WTC11 (cell line): Measurements from ENCODE around the gene CNTN3. TPM values are rescaled to one million over a fixed set of nuclear protein-coding genes. Genes with fewer than 3 reads are reported as not detected.
A peak's percentile ranks its signal among the peaks of the same experiment; 100 is the strongest.

ENCODE experiments used
- ATAC-seq: fragments of 200-7000 bp; cut with Tn5 transposase; 2 replicates; pipeline ENCODE4 v1.10.0; 2021; ENCODE audit warnings: mild to moderate bottlenecking, moderate library complexity
- CTCF ChIA-PET: fragments of 300-600 bp; sonication (Branson Sonifier 250); formaldehyde crosslinking; loops from one replicate; lab custom pipeline; 2021; ENCODE audit warnings: antibody characterized with exemption; lab: Charles Lee
- POLR2A ChIA-PET: fragments of 350-600 bp; sonication (Branson Sonifier 250); formaldehyde crosslinking; loops from one replicate; lab custom pipeline; 2021; ENCODE audit warnings: antibody characterized with exemption; lab: Charles Lee
- DNase-seq: peaks from one replicate; pipeline ENCODE4 v3.0.0; 2021; ENCODE audit warnings: low spot score
- H3K27ac Mint-ChIP-seq: 2 replicates; pipeline ENCODE4 v1.8.0; 2021; ENCODE audit warnings: mixed read lengths
- H3K27me3 Mint-ChIP-seq: 2 replicates; pipeline ENCODE4 v1.8.0; 2021; ENCODE audit warnings: low read depth, mild to moderate bottlenecking, moderate library complexity, mixed read lengths
- H3K36me3 Mint-ChIP-seq: 2 replicates; pipeline ENCODE4 v1.8.0; 2021; ENCODE audit warnings: mixed read lengths
- H3K4me1 Mint-ChIP-seq: 2 replicates; pipeline ENCODE4 v1.8.0; 2022; ENCODE audit warnings: mixed read lengths
- H3K4me3 Mint-ChIP-seq: 2 replicates; pipeline ENCODE4 v1.8.0; 2021; ENCODE audit warnings: mild to moderate bottlenecking, moderate library complexity, mixed read lengths
- H3K9me3 Mint-ChIP-seq: 2 replicates; pipeline ENCODE4 v1.8.0; 2021; ENCODE audit warnings: mixed read lengths
- AR ChIP-seq: fragments of 250-450 bp; sonication (Bioruptor Pico); IDR thresholded peaks from 2 replicates; pipeline ENCODE4 v1.9.0; 2021; ENCODE audit warnings: mild to moderate bottlenecking
- ATF1 ChIP-seq: sonication (generic); formaldehyde crosslinking; IDR thresholded peaks from 2 replicates; pipeline ENCODE4 v1.8.1; 2023; ENCODE audit warnings: mild to moderate bottlenecking, moderate library complexity, missing genetic modification reagents
- CREB1 ChIP-seq: sonication (generic); formaldehyde crosslinking; IDR thresholded peaks from 2 replicates; pipeline ENCODE4 v1.8.0; 2023; ENCODE audit warnings: mild to moderate bottlenecking, missing genetic modification reagents
- ELF4 ChIP-seq: sonication (generic); formaldehyde crosslinking; IDR thresholded peaks from 2 replicates; pipeline ENCODE4 v1.8.1; 2022; ENCODE audit warnings: low read depth, mild to moderate bottlenecking, moderate library complexity, missing genetic modification reagents
- ESRRA ChIP-seq: sonication (generic); formaldehyde crosslinking; IDR thresholded peaks from 2 replicates; pipeline ENCODE4 v1.8.1; 2022; ENCODE audit warnings: mild to moderate bottlenecking, missing genetic modification reagents, borderline replicate concordance
- FOXJ3 ChIP-seq: sonication (generic); formaldehyde crosslinking; IDR thresholded peaks from 2 replicates; pipeline ENCODE4 v1.9.0; 2021; ENCODE audit warnings: missing genetic modification reagents, mild to moderate bottlenecking, borderline replicate concordance
- GTF2I ChIP-seq: fragments of 250-450 bp; sonication (Bioruptor Pico); conservative IDR thresholded peaks from 2 replicates; pipeline ENCODE4 v1.4.0; 2021; ENCODE audit warnings: mild to moderate bottlenecking
- IRF1 ChIP-seq: sonication (generic); formaldehyde crosslinking; IDR thresholded peaks from 2 replicates; pipeline ENCODE4 v1.8.0; 2023; ENCODE audit warnings: missing genetic modification reagents
- JAZF1 ChIP-seq: fragments of 250-450 bp; sonication (Bioruptor Pico); IDR thresholded peaks from 2 replicates; pipeline ENCODE4 v1.9.0; 2021; ENCODE audit warnings: moderate library complexity, mild to moderate bottlenecking, inconsistent platforms
- MXD4 ChIP-seq: fragments of 250-450 bp; sonication (Bioruptor Pico); IDR thresholded peaks from 2 replicates; pipeline ENCODE4 v1.8.0; 2021; ENCODE audit warnings: mild to moderate bottlenecking, moderate library complexity, borderline replicate concordance
- MYBL2 ChIP-seq: sonication (generic); formaldehyde crosslinking; IDR thresholded peaks from 2 replicates; pipeline ENCODE4 v1.8.1; 2023; ENCODE audit warnings: mild to moderate bottlenecking, moderate library complexity, missing genetic modification reagents
- NR1H2 ChIP-seq: sonication (generic); formaldehyde crosslinking; IDR thresholded peaks from 2 replicates; pipeline ENCODE4 v1.9.0; 2021; ENCODE audit warnings: mild to moderate bottlenecking, moderate library complexity, missing genetic modification reagents
- PRRX2 ChIP-seq: fragments of 250-450 bp; sonication (Bioruptor Pico); IDR thresholded peaks from 2 replicates; pipeline ENCODE4 v1.8.0; 2021; ENCODE audit warnings: mild to moderate bottlenecking
- RELA ChIP-seq: sonication (generic); formaldehyde crosslinking; IDR thresholded peaks from 2 replicates; pipeline ENCODE4 v1.8.1; 2022; ENCODE audit warnings: missing genetic modification reagents, mild to moderate bottlenecking, borderline replicate concordance
- SMAD4 ChIP-seq: sonication (generic); formaldehyde crosslinking; IDR thresholded peaks from 2 replicates; pipeline ENCODE4 v1.8.0; 2022; ENCODE audit warnings: mild to moderate bottlenecking, missing genetic modification reagents
- SOX15 ChIP-seq: fragments of 250-450 bp; sonication (Bioruptor Pico); IDR thresholded peaks from 2 replicates; pipeline ENCODE4 v1.9.0; 2021; ENCODE audit warnings: mild to moderate bottlenecking
- SP1 ChIP-seq: sonication (generic); formaldehyde crosslinking; conservative IDR thresholded peaks from 2 replicates; pipeline ENCODE4 v1.8.1; 2022; ENCODE audit warnings: missing genetic modification reagents
- STAT6 ChIP-seq: sonication (generic); formaldehyde crosslinking; conservative IDR thresholded peaks from 2 replicates; pipeline ENCODE4 v1.8.1; 2023; ENCODE audit warnings: mild to moderate bottlenecking, low read depth, missing genetic modification reagents, moderate library complexity
- TCF7 ChIP-seq: sonication (generic); formaldehyde crosslinking; IDR thresholded peaks from 2 replicates; pipeline ENCODE4 v1.8.0; 2022; ENCODE audit warnings: mild to moderate bottlenecking, low read depth, missing genetic modification reagents, moderate library complexity
- TEAD1 ChIP-seq: sonication (generic); formaldehyde crosslinking; IDR thresholded peaks from 2 replicates; pipeline ENCODE4 v1.8.0; 2022; ENCODE audit warnings: mild to moderate bottlenecking, missing genetic modification reagents
- ZNF121 ChIP-seq: sonication (generic); formaldehyde crosslinking; IDR thresholded peaks from 2 replicates; pipeline ENCODE4 v1.8.0; 2023; ENCODE audit warnings: missing genetic modification reagents
- ZSCAN18 ChIP-seq: fragments of 250-450 bp; sonication (Bioruptor Pico); IDR thresholded peaks from 2 replicates; pipeline ENCODE4 v2.1.2; 2022; ENCODE audit warnings: mild to moderate bottlenecking, moderate library complexity
- total RNA-seq: library from RNA; stranded (reverse); gene quantifications from 3 replicates; pipeline ENCODE4 v1.2.3, GENCODE V29; 2021
- TF ChIP-seq, protein P1 (sequence below): sonication (generic); formaldehyde crosslinking; IDR thresholded peaks from 2 replicates; pipeline ENCODE4 v1.8.1; 2022; ENCODE audit warnings: missing genetic modification reagents, borderline replicate concordance
- TF ChIP-seq, protein P2 (sequence below): sonication (generic); formaldehyde crosslinking; IDR thresholded peaks from 2 replicates; pipeline ENCODE4 v1.8.0; 2022; ENCODE audit warnings: mild to moderate bottlenecking, missing genetic modification reagents
- TF ChIP-seq, protein P3 (sequence below): sonication (generic); formaldehyde crosslinking; IDR thresholded peaks from 2 replicates; pipeline ENCODE4 v1.8.1; 2023; ENCODE audit warnings: mild to moderate bottlenecking, missing genetic modification reagents, moderate library complexity
- TF ChIP-seq, protein P4 (sequence below): sonication (generic); formaldehyde crosslinking; conservative IDR thresholded peaks from 2 replicates; pipeline ENCODE4 v1.8.1; 2022; ENCODE audit warnings: mild to moderate bottlenecking, missing genetic modification reagents

CNTN3 gene
- total RNA-seq, 1 experiment from 2014 or later: 0.17 TPM

- no peak for DNase-seq
- CTCF ChIA-PET: no interaction called here
- Mint-ChIP-seq H3K36me3 (no peaks in the 10 kb centered on the region), H3K27me3 (peaks cover 76% of the 10 kb centered on the region), H3K4me1 (0 out of 2 replicates have a peak, but pooled peaks cover 2% of the 10 kb centered on the region)
- no peak for TF ChIP-seq NR1H2
- no peak for TF ChIP-seq MXD4 (CRISPR knock-in tag)
- no peak for TF ChIP-seq PRRX2 (CRISPR knock-in tag)
- no peak for TF ChIP-seq GTF2I (CRISPR knock-in tag)
- no peak for TF ChIP-seq SOX15 (CRISPR knock-in tag)
- no peak for TF ChIP-seq STAT6 (CRISPR knock-in tag)
- TF ChIP-seq ELF4: no peak
- no peak for TF ChIP-seq ZNF121 (CRISPR knock-in tag)
- TF ChIP-seq, all 79 proteins: peak for 0
- no peak for ATAC-seq
- Mint-ChIP-seq H3K4me3 (peak overlapping the region; percentile 70), H3K9me3 (no peaks in the 10 kb centered on the region), H3K27ac (no peak overlapping the region)
- POLR2A ChIA-PET: no interaction called here
Measured at GRCh38 chr3:74613521-74614106, 845 bp downstream of the CNTN3 start.

DNA sequence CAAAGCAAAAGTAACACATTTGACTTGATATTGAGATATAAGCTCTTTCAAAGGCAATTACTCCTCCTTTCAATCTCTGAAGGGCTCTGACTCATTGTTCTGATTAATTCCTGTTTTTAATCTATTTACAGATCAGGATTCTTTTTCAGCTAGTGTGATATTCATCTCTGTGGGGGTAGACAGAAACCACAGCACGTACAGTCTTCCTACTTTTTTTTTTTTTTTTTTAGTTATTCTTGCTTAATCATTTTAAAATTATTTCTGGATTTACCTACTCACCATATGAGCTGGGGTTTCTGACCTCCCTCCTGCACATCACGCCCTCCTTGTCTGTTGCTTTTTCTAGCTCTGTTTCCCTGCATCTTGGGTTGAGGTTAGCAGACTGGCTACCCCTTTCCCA, 1.4 kb downstream of the CNTN3 start:
- Mint-ChIP-seq H3K9me3 (no peaks in the 10 kb centered on the region), H3K27ac (no peak overlapping the region), H3K4me1 (0 out of 2 replicates have a peak, but pooled peaks cover 2% of the 10 kb centered on the region), H3K27me3 (peaks cover 76% of the 10 kb centered on the region), H3K4me3 (peak overlapping the region; percentile 70), H3K36me3 (no peaks in the 10 kb centered on the region)
- ChIA-PET POLR2A (no interaction called here), CTCF (no interaction called here)
- no peak for DNase-seq
- no peak for ATAC-seq
- TF ChIP-seq, protein P1, sequence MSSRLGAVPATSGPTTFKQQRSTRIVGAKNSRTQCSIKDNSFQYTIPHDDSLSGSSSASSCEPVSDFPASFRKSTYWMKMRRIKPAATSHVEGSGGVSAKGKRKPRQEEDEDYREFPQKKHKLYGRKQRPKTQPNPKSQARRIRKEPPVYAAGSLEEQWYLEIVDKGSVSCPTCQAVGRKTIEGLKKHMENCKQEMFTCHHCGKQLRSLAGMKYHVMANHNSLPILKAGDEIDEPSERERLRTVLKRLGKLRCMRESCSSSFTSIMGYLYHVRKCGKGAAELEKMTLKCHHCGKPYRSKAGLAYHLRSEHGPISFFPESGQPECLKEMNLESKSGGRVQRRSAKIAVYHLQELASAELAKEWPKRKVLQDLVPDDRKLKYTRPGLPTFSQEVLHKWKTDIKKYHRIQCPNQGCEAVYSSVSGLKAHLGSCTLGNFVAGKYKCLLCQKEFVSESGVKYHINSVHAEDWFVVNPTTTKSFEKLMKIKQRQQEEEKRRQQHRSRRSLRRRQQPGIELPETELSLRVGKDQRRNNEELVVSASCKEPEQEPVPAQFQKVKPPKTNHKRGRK (CRISPR knock-in tag): no peak
- TF ChIP-seq JAZF1 (no peak), MYBL2 (CRISPR knock-in tag) (no peak), TCF7 (CRISPR knock-in tag) (no peak), ESRRA (CRISPR knock-in tag) (no peak), FOXJ3 (CRISPR knock-in tag) (no peak), CREB1 (CRISPR knock-in tag) (no peak), TEAD1 (CRISPR knock-in tag) (no peak), IRF1 (CRISPR knock-in tag) (no peak), RELA (CRISPR knock-in tag) (no peak), ATF1 (CRISPR knock-in tag) (no peak), ZSCAN18 (CRISPR knock-in tag) (no peak), AR (CRISPR knock-in tag) (no peak), SP1 (CRISPR knock-in tag) (no peak), GTF2I (CRISPR knock-in tag) (no peak), SMAD4 (CRISPR knock-in tag) (no peak)
- TF ChIP-seq, protein P2, sequence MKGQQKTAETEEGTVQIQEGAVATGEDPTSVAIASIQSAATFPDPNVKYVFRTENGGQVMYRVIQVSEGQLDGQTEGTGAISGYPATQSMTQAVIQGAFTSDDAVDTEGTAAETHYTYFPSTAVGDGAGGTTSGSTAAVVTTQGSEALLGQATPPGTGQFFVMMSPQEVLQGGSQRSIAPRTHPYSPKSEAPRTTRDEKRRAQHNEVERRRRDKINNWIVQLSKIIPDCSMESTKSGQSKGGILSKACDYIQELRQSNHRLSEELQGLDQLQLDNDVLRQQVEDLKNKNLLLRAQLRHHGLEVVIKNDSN (CRISPR knock-in tag): no peak
- TF ChIP-seq, protein P3, sequence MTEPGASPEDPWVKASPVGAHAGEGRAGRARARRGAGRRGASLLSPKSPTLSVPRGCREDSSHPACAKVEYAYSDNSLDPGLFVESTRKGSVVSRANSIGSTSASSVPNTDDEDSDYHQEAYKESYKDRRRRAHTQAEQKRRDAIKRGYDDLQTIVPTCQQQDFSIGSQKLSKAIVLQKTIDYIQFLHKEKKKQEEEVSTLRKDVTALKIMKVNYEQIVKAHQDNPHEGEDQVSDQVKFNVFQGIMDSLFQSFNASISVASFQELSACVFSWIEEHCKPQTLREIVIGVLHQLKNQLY (CRISPR knock-in tag): no peak
- TF ChIP-seq, protein P4, sequence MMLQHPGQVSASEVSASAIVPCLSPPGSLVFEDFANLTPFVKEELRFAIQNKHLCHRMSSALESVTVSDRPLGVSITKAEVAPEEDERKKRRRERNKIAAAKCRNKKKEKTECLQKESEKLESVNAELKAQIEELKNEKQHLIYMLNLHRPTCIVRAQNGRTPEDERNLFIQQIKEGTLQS (CRISPR knock-in tag): no peak
